Fibroblast of mammary gland (primary cell): ENCODE results near the gene BCL2L2.

Source experiments
- DNase-seq: peaks from one replicate; pipeline ENCODE4 v3.0.0-alpha.2; 2010; ENCODE audit warnings: low read depth
- H3K4me3 ChIP-seq: 2 replicates; pipeline ENCODE4 v1.5.1; 2011; ENCODE audit warnings: low read depth, mild to moderate bottlenecking, low read length, moderate library complexity; ENCODE audit not compliant: control insufficient read depth
- CTCF ChIP-seq: conservative IDR thresholded peaks from 2 replicates; pipeline ENCODE4 v1.5.1; 2011; ENCODE audit warnings: low read depth, low read length, inconsistent platforms; ENCODE audit not compliant: control insufficient read depth, insufficient read depth

The BCL2L2 gene

DNA sequence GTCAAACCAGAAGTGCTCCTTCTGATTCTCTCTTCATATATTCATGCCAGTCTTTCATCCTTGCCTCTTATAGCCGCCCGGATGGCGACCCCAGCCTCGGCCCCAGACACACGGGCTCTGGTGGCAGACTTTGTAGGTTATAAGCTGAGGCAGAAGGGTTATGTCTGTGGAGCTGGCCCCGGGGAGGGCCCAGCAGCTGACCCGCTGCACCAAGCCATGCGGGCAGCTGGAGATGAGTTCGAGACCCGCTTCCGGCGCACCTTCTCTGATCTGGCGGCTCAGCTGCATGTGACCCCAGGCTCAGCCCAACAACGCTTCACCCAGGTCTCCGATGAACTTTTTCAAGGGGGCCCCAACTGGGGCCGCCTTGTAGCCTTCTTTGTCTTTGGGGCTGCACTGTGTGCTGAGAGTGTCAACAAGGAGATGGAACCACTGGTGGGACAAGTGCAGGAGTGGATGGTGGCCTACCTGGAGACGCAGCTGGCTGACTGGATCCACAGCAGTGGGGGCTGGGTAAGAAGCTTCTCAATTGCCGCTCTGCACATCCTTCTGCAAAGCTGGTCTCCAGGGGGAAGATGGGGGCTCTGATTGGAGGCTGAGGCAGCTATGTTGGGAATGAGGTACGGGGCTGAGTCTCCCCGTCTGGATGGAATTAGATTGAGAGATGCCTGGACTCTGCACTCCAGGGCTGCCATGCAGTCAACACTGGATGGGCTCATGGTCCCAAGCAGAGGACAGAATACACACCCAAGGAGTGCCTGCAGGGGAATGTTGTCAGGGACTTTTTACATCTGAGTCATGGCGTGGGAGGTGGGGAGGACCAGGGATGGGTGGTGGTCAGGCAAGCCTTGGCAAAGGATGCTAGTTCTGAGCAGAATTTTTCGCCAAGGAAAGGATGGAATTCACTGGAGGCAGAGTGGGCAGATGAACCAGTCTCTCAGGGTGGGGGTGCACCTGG, 1.3 kb downstream of the BCL2L2 start:
- no peak for TF ChIP-seq CTCF
- DNase-seq = peak; percentile 70
- peak overlapping the region; percentile 95 for H3K4me3 ChIP-seq

GRCh38 chr14:23308721-23309445, 2.2 kb downstream of the BCL2L2 start:
- no peak for TF ChIP-seq CTCF
- DNase-seq = no peak
- peak overlapping the region; percentile 95 for H3K4me3 ChIP-seq

- no peak overlapping the region for H3K4me3 ChIP-seq
- no peak for DNase-seq
- no peak for TF ChIP-seq CTCF
These were observed 3.9 kb downstream of the BCL2L2 start for GRCh38 chr14:23310546-23310945.

GRCh38 chr14:23316300-23316699, 9.7 kb downstream of the BCL2L2 start:
- DNase-seq = no peak
- no peak overlapping the region for H3K4me3 ChIP-seq
- TF ChIP-seq CTCF = no peak

- no peak overlapping the region for H3K4me3 ChIP-seq
- DNase-seq = no peak
- no peak for TF ChIP-seq CTCF
These were observed 13.3 kb downstream of the BCL2L2 start for GRCh38 chr14:23319746-23320583.
